GM12872 (cell line): ENCODE data around the gene TNRC6B.

Experiments
- TF ChIP-seq, protein P1 (sequence below): IDR thresholded peaks from 3 replicates; pipeline ENCODE4 v1.5.1; 2011; ENCODE audit warnings: low read depth, mild to moderate bottlenecking, low read length, moderate library complexity; ENCODE audit not compliant: insufficient read depth

The TNRC6B gene

DNA sequence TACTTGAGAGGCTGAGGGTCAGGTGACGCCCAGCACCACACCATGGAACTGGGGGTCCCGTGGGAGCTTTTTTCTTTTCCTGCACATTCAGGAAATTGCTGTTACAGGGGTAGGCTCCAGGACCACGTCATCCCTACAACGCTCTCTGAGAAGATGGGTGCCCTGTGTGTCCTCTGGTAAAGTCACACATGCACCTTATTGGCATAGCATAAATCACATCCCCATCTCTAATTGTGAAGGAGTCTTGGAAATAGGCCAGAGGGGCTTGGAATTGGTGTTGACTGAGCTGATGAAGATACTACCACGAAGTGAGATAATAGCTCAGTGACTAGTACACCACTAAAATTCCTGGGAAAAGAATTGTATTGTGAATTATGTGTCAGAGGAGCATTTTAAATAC lies 57.6 kb downstream of the TNRC6B start:
- TF ChIP-seq, protein P1, sequence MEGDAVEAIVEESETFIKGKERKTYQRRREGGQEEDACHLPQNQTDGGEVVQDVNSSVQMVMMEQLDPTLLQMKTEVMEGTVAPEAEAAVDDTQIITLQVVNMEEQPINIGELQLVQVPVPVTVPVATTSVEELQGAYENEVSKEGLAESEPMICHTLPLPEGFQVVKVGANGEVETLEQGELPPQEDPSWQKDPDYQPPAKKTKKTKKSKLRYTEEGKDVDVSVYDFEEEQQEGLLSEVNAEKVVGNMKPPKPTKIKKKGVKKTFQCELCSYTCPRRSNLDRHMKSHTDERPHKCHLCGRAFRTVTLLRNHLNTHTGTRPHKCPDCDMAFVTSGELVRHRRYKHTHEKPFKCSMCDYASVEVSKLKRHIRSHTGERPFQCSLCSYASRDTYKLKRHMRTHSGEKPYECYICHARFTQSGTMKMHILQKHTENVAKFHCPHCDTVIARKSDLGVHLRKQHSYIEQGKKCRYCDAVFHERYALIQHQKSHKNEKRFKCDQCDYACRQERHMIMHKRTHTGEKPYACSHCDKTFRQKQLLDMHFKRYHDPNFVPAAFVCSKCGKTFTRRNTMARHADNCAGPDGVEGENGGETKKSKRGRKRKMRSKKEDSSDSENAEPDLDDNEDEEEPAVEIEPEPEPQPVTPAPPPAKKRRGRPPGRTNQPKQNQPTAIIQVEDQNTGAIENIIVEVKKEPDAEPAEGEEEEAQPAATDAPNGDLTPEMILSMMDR: no peak

DNA sequence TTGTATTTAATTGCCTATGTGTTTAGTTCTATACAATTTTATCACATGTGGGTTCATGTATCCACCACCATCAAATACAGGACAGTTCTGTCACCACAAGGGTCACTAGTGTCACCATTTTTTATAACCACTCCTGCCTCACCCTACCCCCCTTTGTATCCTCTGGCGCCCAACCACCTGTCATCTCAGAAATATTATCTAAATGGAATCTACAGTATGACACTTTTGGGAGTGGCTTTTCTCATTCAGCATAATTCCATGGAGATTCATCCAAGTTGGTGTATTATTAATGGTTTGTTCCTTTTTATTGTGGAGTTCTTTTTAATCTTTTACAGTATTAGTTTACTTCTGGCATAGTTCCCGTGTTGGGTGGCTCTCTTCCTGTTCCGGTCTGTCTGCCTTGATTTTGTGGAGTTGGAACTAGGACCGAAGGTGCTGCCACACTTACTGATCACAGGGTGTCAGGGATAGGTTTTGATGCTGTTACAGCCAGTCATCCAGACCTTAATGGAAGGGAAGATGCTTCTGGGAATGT lies 58.5 kb downstream of the TNRC6B start:
- TF ChIP-seq, protein P1: no peak

DNA sequence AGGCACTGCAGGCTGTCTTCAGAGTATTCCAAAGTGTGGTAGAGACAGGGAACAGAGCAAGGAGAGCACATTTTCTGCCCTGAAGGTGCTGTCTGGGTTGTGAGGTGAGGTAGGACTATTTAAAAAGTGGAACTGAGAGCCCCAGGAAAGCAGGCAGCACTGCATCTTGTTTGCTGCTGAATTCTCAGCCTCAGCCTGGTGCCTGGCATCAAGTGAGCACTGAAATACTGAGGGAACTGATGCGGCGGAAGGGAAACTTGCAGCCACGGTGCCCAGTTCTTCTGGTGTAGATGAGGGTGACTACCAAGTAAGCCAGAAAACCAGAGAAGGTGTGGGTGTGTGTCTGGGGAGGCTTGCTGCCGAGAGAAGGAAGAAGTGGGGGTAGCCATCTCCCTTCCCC lies 59.5 kb downstream of the TNRC6B start:
- TF ChIP-seq, protein P1: no peak

DNA sequence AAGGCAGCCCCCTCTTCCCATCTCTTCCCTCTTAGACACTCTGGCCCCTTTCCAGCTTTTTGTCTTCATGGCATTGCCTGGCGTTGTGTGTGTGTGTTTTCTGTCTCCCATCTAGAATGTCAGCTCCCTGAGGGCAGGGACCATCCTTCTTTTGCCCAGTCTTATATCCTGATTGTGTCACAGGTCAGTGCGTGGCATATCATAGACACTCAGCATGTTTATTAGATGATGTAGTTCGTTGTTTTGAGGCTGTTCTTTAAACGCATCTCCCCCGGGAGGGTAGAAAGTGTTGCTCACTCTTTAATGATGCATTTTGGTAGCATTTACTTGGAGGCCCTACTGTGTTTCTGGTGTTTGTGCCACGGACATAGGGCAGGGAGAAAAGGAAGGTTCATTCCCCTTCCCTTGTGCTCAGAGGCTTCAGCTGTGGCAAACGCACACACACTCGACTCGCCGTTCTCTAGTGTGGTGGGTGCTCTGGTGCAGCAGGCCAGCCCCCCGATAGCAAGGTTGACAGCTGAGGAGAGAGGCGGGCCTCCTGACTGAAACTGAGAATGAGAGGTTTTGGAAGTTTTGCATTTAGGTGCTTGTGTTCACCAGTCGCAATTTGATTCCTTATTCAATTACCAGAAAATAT lies 60.2 kb downstream of the TNRC6B start:
- TF ChIP-seq, protein P1: no peak

DNA sequence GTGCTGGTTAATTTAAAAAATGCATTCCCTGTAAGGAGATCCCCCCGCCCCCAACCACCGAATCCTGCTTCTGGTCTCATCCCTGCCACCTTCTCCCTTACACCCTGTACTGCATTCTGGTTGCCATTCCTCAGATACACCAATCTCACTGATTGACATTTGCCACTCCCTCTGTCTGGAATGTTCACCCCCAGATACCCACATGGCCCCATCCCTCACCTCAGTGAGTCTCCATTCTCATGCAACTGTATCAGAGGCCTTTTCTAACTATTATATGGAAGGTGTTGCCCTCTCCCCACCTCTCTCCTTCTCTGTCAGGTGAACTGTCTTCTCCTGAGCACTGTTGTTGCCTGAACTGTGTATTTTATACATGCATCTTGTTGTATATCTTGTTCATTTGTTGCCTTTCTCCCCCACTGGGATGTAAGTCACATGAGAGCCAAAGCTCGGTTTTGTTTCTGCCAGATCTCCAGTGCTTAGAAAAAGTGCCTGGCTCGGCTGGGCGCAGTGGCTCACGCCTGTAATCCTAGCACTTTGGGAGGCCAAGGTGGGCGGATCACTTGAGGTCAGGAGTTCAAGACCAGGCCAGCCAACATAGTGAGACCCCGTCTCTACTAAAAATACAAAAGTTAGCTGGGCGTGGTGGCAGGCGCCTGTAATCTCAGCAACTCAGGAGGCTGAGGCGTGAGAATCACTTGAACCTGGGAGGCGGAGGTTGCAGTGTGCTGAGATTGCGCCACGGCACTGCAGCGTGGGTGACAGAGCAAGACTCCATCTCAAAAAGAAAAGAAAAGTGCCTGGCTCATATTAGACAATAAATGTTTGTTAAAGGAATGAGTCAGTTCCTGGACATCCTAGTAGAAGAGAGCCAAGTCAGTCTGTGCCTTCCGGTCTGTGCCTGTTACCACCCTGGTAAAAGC lies 61.0 kb downstream of the TNRC6B start:
- TF ChIP-seq, protein P1: no peak

DNA sequence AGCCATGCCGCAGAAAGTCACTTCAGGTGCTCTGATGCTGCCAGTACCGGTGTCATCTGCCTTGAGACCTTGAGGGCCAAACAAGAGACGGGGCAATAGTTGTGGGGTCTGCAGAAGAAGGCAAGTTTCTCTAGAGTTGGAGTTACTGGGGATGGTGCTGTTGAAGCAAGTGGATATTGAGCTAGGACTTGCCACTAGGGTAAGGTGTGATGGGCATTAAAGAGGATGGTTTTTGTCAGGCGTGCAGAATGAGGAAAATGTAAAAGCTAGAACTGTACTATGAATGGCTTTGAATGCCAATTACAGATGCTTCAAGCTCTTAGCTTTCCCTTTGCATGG lies 61.6 kb downstream of the TNRC6B start:
- TF ChIP-seq, protein P1: no peak

DNA sequence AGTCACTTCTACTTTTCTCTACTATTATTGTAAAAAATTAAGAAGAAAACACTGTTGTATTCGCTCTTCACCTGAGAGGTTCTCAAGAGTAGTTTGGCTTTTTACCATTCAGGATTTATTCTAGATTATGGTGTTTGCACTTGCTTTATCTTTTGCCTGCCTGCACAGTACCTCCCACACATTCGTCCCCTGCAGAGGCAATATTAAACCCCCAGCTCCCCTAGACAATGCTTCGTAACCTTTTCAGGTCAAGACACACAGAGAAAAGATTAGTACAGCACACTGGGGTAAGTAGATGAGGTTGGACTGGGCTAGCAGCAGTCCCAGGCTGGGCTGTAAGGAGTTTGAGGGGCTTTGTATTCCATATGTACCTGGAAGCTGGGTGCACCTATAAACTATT lies 62.4 kb downstream of the TNRC6B start:
- TF ChIP-seq, protein P1: no peak
